Lower leg skin (tissue), 3 donors: ENCODE results near the gene MIGA1.

Experiments
- POLR2A ChIP-seq, 2 donors: fragments of 450-650 bp; IDR thresholded peaks; one replicate each; pipeline ENCODE4 v1.6.1; 2016 to 2017; ENCODE audit warnings: antibody characterized with exemption in 2 of 2, mild to moderate bottlenecking in 1 of 2, moderate library complexity in 1 of 2
- TF ChIP-seq, protein P1 (sequence below), 3 donors: fragments of 450-650 bp; IDR thresholded peaks; one replicate each; pipeline ENCODE4 v1.5.1; 2016; ENCODE audit warnings: antibody characterized with exemption in 3 of 3, mild to moderate bottlenecking in 3 of 3, moderate library complexity in 2 of 3

DNA sequence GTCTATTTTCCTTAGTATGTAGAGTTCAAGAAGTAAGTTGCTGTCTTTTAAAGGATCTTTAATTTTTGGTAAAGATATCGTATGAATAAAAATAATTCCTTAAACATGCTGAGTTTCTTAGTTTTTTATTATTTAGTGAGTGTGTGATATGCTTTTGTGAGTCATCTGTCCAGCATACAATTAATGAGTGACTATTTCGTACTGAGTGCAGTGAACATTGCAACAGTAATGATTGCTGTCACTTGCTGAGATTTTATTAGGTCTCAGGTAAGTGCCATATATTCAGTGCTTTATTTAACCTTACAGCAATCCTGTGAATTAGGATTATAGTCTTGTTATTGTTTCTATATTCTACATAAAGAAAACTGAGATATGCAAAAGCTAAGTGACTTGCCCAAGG lies 22.6 kb downstream of the MIGA1 start:
- TF ChIP-seq, protein P1, sequence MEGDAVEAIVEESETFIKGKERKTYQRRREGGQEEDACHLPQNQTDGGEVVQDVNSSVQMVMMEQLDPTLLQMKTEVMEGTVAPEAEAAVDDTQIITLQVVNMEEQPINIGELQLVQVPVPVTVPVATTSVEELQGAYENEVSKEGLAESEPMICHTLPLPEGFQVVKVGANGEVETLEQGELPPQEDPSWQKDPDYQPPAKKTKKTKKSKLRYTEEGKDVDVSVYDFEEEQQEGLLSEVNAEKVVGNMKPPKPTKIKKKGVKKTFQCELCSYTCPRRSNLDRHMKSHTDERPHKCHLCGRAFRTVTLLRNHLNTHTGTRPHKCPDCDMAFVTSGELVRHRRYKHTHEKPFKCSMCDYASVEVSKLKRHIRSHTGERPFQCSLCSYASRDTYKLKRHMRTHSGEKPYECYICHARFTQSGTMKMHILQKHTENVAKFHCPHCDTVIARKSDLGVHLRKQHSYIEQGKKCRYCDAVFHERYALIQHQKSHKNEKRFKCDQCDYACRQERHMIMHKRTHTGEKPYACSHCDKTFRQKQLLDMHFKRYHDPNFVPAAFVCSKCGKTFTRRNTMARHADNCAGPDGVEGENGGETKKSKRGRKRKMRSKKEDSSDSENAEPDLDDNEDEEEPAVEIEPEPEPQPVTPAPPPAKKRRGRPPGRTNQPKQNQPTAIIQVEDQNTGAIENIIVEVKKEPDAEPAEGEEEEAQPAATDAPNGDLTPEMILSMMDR (IDR thresholded peaks at IDR 0.05) = no peak
- no peak for TF ChIP-seq POLR2A (IDR thresholded peaks at IDR 0.05)
